Hepatic stellate cell (primary cell): ENCODE results near the gene ATP10D.
"Not testable (repeated sequence)": the region's sequence is repeated elsewhere in the genome, so short reads cannot be mapped to it uniquely, and the experiment has no call there.

Source experiments
- DNase-seq: peaks from one replicate; pipeline ENCODE4 v3.0.0; 2011; ENCODE audit warnings: low spot score

ATP10D gene

DNA sequence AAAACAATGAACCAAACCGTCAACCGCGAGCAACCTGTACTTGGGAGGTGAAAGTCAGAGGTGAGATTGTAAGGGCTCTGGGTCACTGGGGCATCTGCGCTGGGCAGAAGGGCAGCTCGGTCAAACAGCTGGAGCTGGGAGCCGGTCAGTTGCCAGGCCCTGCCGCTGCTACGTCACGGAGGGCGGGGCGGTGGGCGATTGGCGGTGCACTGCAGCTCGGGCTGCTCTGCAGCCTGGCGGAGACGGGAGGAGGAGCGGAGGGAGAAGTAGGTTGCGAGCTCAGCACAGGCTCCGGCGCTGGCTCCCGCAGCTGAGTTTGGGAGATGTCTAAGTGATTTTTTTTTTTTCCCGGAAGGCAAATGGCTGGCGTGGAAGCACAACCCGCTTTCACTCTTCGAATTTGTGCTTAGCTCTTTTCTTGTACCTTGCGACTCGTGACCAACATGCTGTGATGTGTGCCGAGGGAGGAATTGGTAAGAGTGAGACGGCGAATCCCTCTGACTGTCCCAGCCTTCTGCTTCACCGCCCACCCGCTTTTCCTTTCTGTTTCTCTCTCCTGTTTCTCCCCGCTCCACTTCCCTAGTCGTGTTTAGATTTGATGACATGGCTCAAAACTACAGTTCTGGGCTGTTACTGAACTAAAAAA is at the start of gene ATP10D:
ATP10D (plus strand) TSS at position 229 of the 646 bp plus-strand sequence. CDS start 27,266 bp downstream, outside the sequence.
- peak; percentile 72 for DNase-seq

DNA sequence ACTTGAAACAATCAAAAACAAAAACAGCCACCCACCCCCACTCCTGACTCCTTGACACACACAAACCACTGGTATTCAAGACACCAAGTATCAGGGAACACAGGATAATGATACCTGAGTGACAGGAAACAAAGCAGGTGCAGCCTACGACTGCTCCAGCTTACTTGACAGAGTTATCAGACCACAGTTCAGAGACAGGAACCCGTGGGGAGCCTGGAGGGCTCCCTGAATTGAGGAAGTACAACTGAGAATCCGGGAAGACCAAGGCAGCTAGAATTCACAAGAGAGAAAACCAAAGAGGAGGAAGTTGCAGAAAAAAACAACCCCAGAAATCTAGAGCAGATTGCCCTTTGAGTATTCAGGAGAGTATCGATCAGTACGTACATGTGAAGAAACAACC is 42.1 kb upstream of the ATP10D start:
- no peak for DNase-seq

GRCh38 chr4:47444031-47444430 is 41.0 kb upstream of the ATP10D start:
- DNase-seq = no peak

DNA sequence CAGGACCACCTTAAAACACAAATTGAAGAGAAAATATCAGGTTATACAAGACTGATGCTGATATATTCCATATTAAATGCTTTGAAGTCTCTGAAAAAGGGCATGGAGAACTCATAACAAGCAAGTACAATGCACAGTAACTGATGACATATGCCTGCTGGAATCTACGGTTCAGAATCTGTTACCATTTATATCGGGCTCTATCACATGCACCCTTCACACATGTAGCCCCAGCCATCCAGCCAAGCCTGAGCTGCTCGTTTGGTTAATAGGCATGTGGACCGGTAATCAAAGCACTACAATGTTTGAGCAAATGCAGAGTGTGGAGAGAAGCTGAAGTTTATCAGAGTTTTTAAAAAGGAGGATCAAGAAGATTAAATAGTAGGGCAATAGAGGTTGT is 33.4 kb upstream of the ATP10D start:
- no peak for DNase-seq

- DNase-seq = no peak
These were observed 22.3 kb upstream of the ATP10D start for GRCh38 chr4:47462799-47463234.

GRCh38 chr4:47463235-47463956 is 21.7 kb upstream of the ATP10D start, which contains the start of gene COMMD8:
COMMD8 (minus strand) TSS chr4:47463702; CDS start chr4:47463651, 51 bp downstream.
- peak; percentile 91 for DNase-seq

GRCh38 chr4:47465004-47465403 is 20.1 kb upstream of the ATP10D start:
- no peak for DNase-seq

DNA sequence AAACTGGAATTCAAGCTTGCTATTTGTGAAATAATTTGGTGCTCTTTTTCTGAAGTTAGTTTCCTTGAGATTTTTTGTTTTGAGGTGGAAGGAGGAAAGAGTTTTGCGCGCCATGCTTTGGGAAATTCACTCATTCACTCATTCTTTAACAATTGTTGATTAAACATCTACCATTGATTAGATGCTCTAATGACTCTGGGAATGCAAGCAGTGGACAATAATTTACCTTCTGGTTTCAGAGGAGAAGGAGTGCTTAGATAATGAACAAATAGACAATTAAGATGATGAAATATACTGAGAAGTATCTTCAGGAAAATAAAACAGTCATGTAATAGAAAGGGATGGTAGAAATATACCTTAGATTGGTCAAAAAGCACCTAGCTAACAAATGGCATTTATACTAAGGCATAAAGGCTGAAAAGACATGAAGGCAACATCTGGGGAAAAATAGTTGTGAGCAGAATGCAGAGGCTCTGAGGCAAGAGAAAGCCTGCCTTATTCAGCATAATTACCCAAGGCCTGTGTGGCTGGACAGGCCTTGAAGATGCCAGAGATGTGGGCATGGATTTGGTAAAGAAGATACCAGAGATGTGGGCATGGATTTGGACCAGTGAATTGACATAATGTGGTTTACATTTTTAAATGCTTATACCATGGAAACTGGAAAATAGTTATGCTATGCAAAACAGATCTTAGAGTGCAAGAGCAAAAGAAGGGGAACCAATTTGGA is 18.9 kb upstream of the ATP10D start:
- no peak for DNase-seq

GRCh38 chr4:47468706-47469365 is 16.2 kb upstream of the ATP10D start:
- DNase-seq = peak; percentile 22

DNA sequence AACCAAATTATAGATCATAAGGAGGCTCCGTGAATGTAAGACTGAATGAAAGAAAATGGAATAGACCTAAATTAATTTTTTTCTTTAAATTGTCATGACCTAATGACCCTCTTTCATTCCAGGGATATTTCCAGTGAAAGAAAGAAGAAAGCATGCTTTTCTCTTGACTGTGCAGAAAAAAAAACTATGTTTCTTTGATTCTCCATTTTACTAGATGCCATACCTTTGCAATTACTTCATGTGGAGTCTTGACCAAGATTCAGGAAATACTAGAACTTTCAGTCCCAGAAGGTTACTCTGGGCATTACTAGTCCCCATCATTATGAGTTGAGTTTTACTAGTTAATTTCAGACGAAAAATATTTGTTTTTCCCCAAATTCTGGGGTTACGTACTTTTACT is 15.1 kb upstream of the ATP10D start:
- peak; percentile 37 for DNase-seq

- DNase-seq = no peak
These were observed 14.0 kb upstream of the ATP10D start for GRCh38 chr4:47471064-47471463.

- no peak for DNase-seq
These were observed 13.5 kb upstream of the ATP10D start for GRCh38 chr4:47471591-47471990.

GRCh38 chr4:47473141-47473750 is 11.8 kb upstream of the ATP10D start:
- DNase-seq = no peak

- DNase-seq = no peak
These were observed 10.3 kb upstream of the ATP10D start for GRCh38 chr4:47474799-47475198.

- no peak for DNase-seq
These were observed 9.7 kb upstream of the ATP10D start for GRCh38 chr4:47475411-47475810.

DNA sequence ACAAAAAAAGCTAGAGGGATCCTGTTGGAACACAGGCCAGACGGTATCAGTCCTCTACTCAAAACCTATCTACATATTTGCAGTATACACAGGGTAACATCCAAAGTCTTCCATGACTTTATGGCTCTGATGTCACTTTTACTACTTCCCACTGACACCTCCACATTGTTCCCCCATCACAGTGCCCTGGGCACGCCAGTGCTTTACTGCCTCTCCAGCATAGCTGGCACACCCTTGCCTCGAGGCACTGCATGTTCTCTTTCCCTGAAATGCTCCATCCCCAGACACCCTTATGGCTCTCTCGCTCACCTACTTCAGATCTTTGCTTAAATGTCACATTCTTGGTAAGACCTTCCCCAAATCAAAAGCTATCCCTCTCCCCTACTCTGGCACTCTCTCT is 6.3 kb upstream of the ATP10D start:
- no peak for DNase-seq

- peak; percentile 18 for DNase-seq
These were observed 2.7 kb upstream of the ATP10D start for GRCh38 chr4:47482326-47482725.

- no peak for DNase-seq
These were observed 1.3 kb upstream of the ATP10D start for GRCh38 chr4:47483745-47484144.

DNA sequence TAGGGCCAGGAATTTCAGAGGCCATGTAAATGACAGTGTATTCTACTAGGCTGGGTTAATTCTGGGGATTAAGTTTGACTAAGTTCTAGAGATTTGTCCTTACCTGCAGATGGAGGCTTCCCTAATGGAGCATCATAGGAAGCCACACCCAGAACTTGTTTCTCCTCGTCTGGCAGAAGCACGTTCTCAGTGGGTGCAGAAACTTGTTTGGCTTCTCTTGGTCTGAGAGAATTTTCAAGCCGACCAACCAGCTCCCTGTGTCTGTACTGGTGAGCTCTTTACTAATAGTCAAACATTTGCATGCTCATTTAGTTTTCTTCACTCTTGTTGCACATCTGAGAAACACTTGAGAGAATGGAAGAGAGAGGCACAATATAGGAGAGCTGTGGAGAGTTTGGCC is 907 bp upstream of the ATP10D start:
- DNase-seq = no peak

- DNase-seq = no peak
These were observed 693 bp downstream of the ATP10D start for GRCh38 chr4:47485768-47486167.

GRCh38 chr4:47486231-47486673 is 1.2 kb downstream of the ATP10D start:
- no peak for DNase-seq

DNA sequence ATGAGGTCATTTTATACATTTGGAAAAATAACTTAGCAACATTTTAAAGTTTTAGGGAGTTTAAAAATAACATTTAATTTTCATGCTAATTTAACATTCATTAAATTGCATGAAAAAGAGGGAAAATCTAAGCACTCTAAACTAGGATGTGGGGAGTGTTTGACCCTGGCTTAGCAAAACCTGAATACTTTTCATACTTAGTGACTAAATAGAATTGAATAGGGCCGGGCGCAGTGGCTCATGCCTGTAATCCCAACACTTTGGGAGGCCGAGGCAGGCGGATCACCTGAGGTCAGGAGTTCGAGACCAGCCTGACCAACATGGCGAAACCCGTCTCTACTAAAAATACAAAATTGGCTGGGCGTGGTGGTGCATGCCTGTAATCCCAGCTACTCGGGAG is 1.7 kb downstream of the ATP10D start:
- not testable (repeated sequence) for DNase-seq
